ENCODE measurements around the gene FAM217B. TPM values are rescaled to one million over a fixed set of nuclear protein-coding genes. Genes with fewer than 3 reads are reported as not detected.
A peak's percentile ranks its signal among the peaks of the same experiment; 100 is the strongest.
"Not testable (repeated sequence)": the region's sequence is repeated elsewhere in the genome, so short reads cannot be mapped to it uniquely, and the experiment has no call there.

FAM217B gene
- total RNA-seq, 1 donor from 2014 or later = 10.8 TPM

GRCh38 chr20:59954718-59955117 is 14.5 kb downstream of the FAM217B start:
- no peak for DNase-seq (ENCODE audit: low read depth)
- no peak for TF ChIP-seq CTCF (IDR thresholded peaks at IDR 0.05; ENCODE audit: insufficient read depth, low read length, poor library complexity, severe bottlenecking)
- no peak overlapping the region for H3K4me3 ChIP-seq (ENCODE audit: low read depth, low read length)
- H3K27me3 ChIP-seq (ENCODE audit: control insufficient read depth, insufficient read depth, low read length) = peaks cover under 1% of the 10 kb centered on the region
- no peaks in the 10 kb centered on the region for H3K36me3 ChIP-seq (ENCODE audit: control insufficient read depth, insufficient read depth, low read length)

GRCh38 chr20:59955131-59955796 is 15.1 kb downstream of the FAM217B start:
- H3K4me3 ChIP-seq (ENCODE audit: low read depth, low read length) = no peak overlapping the region
- peak; percentile 28 for TF ChIP-seq CTCF (IDR thresholded peaks at IDR 0.05; ENCODE audit: insufficient read depth, low read length, poor library complexity, severe bottlenecking)
- DNase-seq (ENCODE audit: low read depth) = no peak
- H3K27me3 ChIP-seq (ENCODE audit: control insufficient read depth, insufficient read depth, low read length) = peaks cover 2% of the 10 kb centered on the region
- H3K36me3 ChIP-seq (ENCODE audit: control insufficient read depth, insufficient read depth, low read length) = no peaks in the 10 kb centered on the region

- not testable (repeated sequence) for H3K27me3 ChIP-seq (ENCODE audit: control insufficient read depth, insufficient read depth, low read length); DNase-seq (ENCODE audit: low read depth); H3K36me3 ChIP-seq (ENCODE audit: control insufficient read depth, insufficient read depth, low read length)
Observed at GRCh38 chr20:59957568-59957967, 17.4 kb downstream of the FAM217B start.

GRCh38 chr20:59958123-59958522 is 17.9 kb downstream of the FAM217B start, which contains the start of gene CDH26:
Gene CDH26, plus strand, starts transcription at chr20:59958423. Its CDS starts 304 bp downstream, at chr20:59958727.
- TF ChIP-seq CTCF (IDR thresholded peaks at IDR 0.05; ENCODE audit: insufficient read depth, low read length, poor library complexity, severe bottlenecking) = no peak
- DNase-seq (ENCODE audit: low read depth) = no peak
- no peak within 1 kb of the TSS for H3K4me3 ChIP-seq (ENCODE audit: low read depth, low read length)
- H3K27me3 ChIP-seq (ENCODE audit: control insufficient read depth, insufficient read depth, low read length) = peaks cover 2% of the 10 kb centered on the region
- no peaks in the 10 kb centered on the region for H3K36me3 ChIP-seq (ENCODE audit: control insufficient read depth, insufficient read depth, low read length)

More at GRCh38 chr20:59957568-59957967, 17.4 kb downstream of the FAM217B start:
- not testable (repeated sequence) for H3K4me3 ChIP-seq (ENCODE audit: low read depth, low read length)

GRCh38 chr20:59958626-59959025 is 18.4 kb downstream of the FAM217B start:
- Histone ChIP-seq H3K4me3 (ENCODE audit: low read depth, low read length) (no peak overlapping the region), H3K27me3 (ENCODE audit: control insufficient read depth, insufficient read depth, low read length) (peaks cover 2% of the 10 kb centered on the region), H3K36me3 (ENCODE audit: control insufficient read depth, insufficient read depth, low read length) (no peaks in the 10 kb centered on the region)
- TF ChIP-seq CTCF (IDR thresholded peaks at IDR 0.05; ENCODE audit: insufficient read depth, low read length, poor library complexity, severe bottlenecking) = no peak
- no peak for DNase-seq (ENCODE audit: low read depth)

- no peak overlapping the region for H3K4me3 ChIP-seq (ENCODE audit: low read depth, low read length)
- DNase-seq (ENCODE audit: low read depth) = no peak
Observed at GRCh38 chr20:59961423-59961822, 21.2 kb downstream of the FAM217B start.

More at GRCh38 chr20:59961423-59961822, 21.2 kb downstream of the FAM217B start:
- no peaks in the 10 kb centered on the region for H3K36me3 ChIP-seq (ENCODE audit: control insufficient read depth, insufficient read depth, low read length)
- TF ChIP-seq CTCF (IDR thresholded peaks at IDR 0.05; ENCODE audit: insufficient read depth, low read length, poor library complexity, severe bottlenecking) = no peak
- peaks cover 2% of the 10 kb centered on the region for H3K27me3 ChIP-seq (ENCODE audit: control insufficient read depth, insufficient read depth, low read length)
